HG03139 (cell line): ENCODE data around the gene RNF121.

Experiments
- ATAC-seq: cut with Tn5 transposase; IDR thresholded peaks from one replicate; pipeline ENCODE4 v1.9.1; 2021; ENCODE audit not compliant: unreplicated experiment

RNF121 gene

GRCh38 chr11:72003776-72004171 is 74.9 kb downstream of the RNF121 start:
- no peak for ATAC-seq

GRCh38 chr11:72004515-72005346 is 75.9 kb downstream of the RNF121 start:
- no peak for ATAC-seq

GRCh38 chr11:72005347-72006260 is 76.8 kb downstream of the RNF121 start:
- ATAC-seq: no peak

GRCh38 chr11:72006309-72007088 is 77.7 kb downstream of the RNF121 start:
- ATAC-seq: no peak

GRCh38 chr11:72007089-72007476 is 78.2 kb downstream of the RNF121 start:
- no peak for ATAC-seq

- ATAC-seq: no peak
Observed at GRCh38 chr11:72007587-72007986, 78.7 kb downstream of the RNF121 start.

GRCh38 chr11:72008728-72009127 is 79.9 kb downstream of the RNF121 start:
- no peak for ATAC-seq

GRCh38 chr11:72009156-72009555 is 80.3 kb downstream of the RNF121 start:
- ATAC-seq: no peak

GRCh38 chr11:72010529-72011233 is 81.8 kb downstream of the RNF121 start:
- ATAC-seq: no peak

- no peak for ATAC-seq
Observed at GRCh38 chr11:72012091-72012630, 83.3 kb downstream of the RNF121 start.

- no peak for ATAC-seq
Observed at GRCh38 chr11:72012897-72013721, 84.3 kb downstream of the RNF121 start.

- ATAC-seq: no peak
Observed at GRCh38 chr11:72013765-72014711, 85.2 kb downstream of the RNF121 start.

- ATAC-seq: no peak
Observed at GRCh38 chr11:72014761-72015320, 86.0 kb downstream of the RNF121 start.

GRCh38 chr11:72015511-72016061 is 86.7 kb downstream of the RNF121 start:
- no peak for ATAC-seq

- no peak for ATAC-seq
Observed at GRCh38 chr11:72018171-72018570, 89.3 kb downstream of the RNF121 start.

GRCh38 chr11:72023335-72023734 is 94.5 kb downstream of the RNF121 start:
- no peak for ATAC-seq

- no peak for ATAC-seq
Observed at GRCh38 chr11:72024069-72024754, 95.4 kb downstream of the RNF121 start.
